ENCODE results near the gene ZNF664. TPM values are rescaled to one million over a fixed set of nuclear protein-coding genes. Genes with fewer than 3 reads are reported as not detected.

Gene ZNF664
- total and polyA plus RNA-seq, 2 experiments from 2014 or later, result 11.3 to 29.1 TPM

- Histone ChIP-seq H3K9me3 (ENCODE audit: low read depth) (no peaks in the 10 kb centered on the region), H2AFZ (no peak overlapping the region), H3K27ac (no peak overlapping the region), H3K9ac (no peak overlapping the region), H4K20me1 (ENCODE audit: insufficient read depth) (no peaks in the 10 kb centered on the region), H3K4me2 (ENCODE audit: unreplicated experiment) (no peak overlapping the region), H3K9me2 (ENCODE audit: insufficient read depth) (no peaks in the 10 kb centered on the region), H3K27me3 (replicated peaks; ENCODE audit: insufficient read depth) (no peaks in the 10 kb centered on the region), H3F3A (ENCODE audit: insufficient read depth) (peaks cover 26% of the 10 kb centered on the region), H3K79me2 (ENCODE audit: insufficient read depth) (peaks cover 12% of the 10 kb centered on the region), H3K36me3 (ENCODE audit: low read depth) (0 out of 2 replicates have a peak, but pooled peaks cover 8% of the 10 kb centered on the region), H3K4me3 (no peak overlapping the region), H3K4me1 (ENCODE audit: insufficient read depth) (peaks cover 23% of the 10 kb centered on the region)
- 59 to 61% methylated on average over 6 of the region's 6 CpGs for WGBS, 2 experiments (ENCODE audit: low coverage in 1 of 2, low lambda C conversion rate in 2 of 2, missing lambda C conversion rate in 2 of 2)
- DNase-seq, result peak; percentile 20
- in situ Hi-C loops (cut with MboI), result no loop called here
- TF ChIP-seq EZH2 (IDR thresholded peaks at IDR 0.05; ENCODE audit: insufficient read depth, poor library complexity, severe bottlenecking), result no peak
- no peak for TF ChIP-seq EZH2phosphoT487 (IDR thresholded peaks at IDR 0.05; ENCODE audit: insufficient read depth, low read depth)
These were observed 24.2 kb downstream of the ZNF664 start for GRCh38 chr12:123997033-123997822.

GRCh38 chr12:123997908-123998307 is 24.9 kb downstream of the ZNF664 start:
- no peak overlapping the region for H2AFZ ChIP-seq
- no peak for DNase-seq
- 38 to 40% methylated on average over 5 of the region's 5 CpGs for whole genome bisulfite sequencing, 2 experiments (ENCODE audit: low coverage in 1 of 2, low lambda C conversion rate in 2 of 2, missing lambda C conversion rate in 2 of 2)
- in situ Hi-C loops (cut with MboI), result no loop called here
- no peak overlapping the region for H3K9ac ChIP-seq
- H3K36me3 ChIP-seq (ENCODE audit: low read depth), result 0 out of 2 replicates have a peak, but pooled peaks cover 8% of the 10 kb centered on the region
- peaks cover 12% of the 10 kb centered on the region for H3K79me2 ChIP-seq (ENCODE audit: insufficient read depth)
- no peak overlapping the region for H3K4me3 ChIP-seq
- no peaks in the 10 kb centered on the region for H3K27me3 ChIP-seq (replicated peaks; ENCODE audit: insufficient read depth)
- H3K27ac ChIP-seq, result no peak overlapping the region
- H3K9me3 ChIP-seq (ENCODE audit: low read depth), result no peaks in the 10 kb centered on the region
- peaks cover 23% of the 10 kb centered on the region for H3K4me1 ChIP-seq (ENCODE audit: insufficient read depth)
- H4K20me1 ChIP-seq (ENCODE audit: insufficient read depth), result no peaks in the 10 kb centered on the region
- TF ChIP-seq EZH2phosphoT487 (IDR thresholded peaks at IDR 0.05; ENCODE audit: insufficient read depth, low read depth) (no peak), EZH2 (IDR thresholded peaks at IDR 0.05; ENCODE audit: insufficient read depth, poor library complexity, severe bottlenecking) (no peak)
- no peak overlapping the region for H3K4me2 ChIP-seq (ENCODE audit: unreplicated experiment)
- H3F3A ChIP-seq (ENCODE audit: insufficient read depth), result peaks cover 26% of the 10 kb centered on the region
- no peaks in the 10 kb centered on the region for H3K9me2 ChIP-seq (ENCODE audit: insufficient read depth)

- no peak overlapping the region for H3K9ac ChIP-seq
- no peak overlapping the region for H3K4me3 ChIP-seq
- no peaks in the 10 kb centered on the region for H3K27me3 ChIP-seq (replicated peaks; ENCODE audit: insufficient read depth)
- no peak for DNase-seq
- no peaks in the 10 kb centered on the region for H4K20me1 ChIP-seq (ENCODE audit: insufficient read depth)
- H3K27ac ChIP-seq, result no peak overlapping the region
- H3K79me2 ChIP-seq (ENCODE audit: insufficient read depth), result peaks cover 13% of the 10 kb centered on the region
- no peak for TF ChIP-seq EZH2phosphoT487 (IDR thresholded peaks at IDR 0.05; ENCODE audit: insufficient read depth, low read depth)
- no peak for TF ChIP-seq EZH2 (IDR thresholded peaks at IDR 0.05; ENCODE audit: insufficient read depth, poor library complexity, severe bottlenecking)
- H3F3A ChIP-seq (ENCODE audit: insufficient read depth), result peaks cover 26% of the 10 kb centered on the region
- no peaks in the 10 kb centered on the region for H3K9me3 ChIP-seq (ENCODE audit: low read depth)
- no peak overlapping the region for H3K4me2 ChIP-seq (ENCODE audit: unreplicated experiment)
- 0 out of 2 replicates have a peak, but pooled peaks cover 8% of the 10 kb centered on the region for H3K36me3 ChIP-seq (ENCODE audit: low read depth)
- H2AFZ ChIP-seq, result no peak overlapping the region
- H3K4me1 ChIP-seq (ENCODE audit: insufficient read depth), result peaks cover 23% of the 10 kb centered on the region
- 52 to 65% methylated on average over 2 of the region's 2 CpGs for whole genome bisulfite sequencing, 2 experiments (ENCODE audit: low coverage in 1 of 2, low lambda C conversion rate in 2 of 2, missing lambda C conversion rate in 2 of 2)
- no peaks in the 10 kb centered on the region for H3K9me2 ChIP-seq (ENCODE audit: insufficient read depth)
- in situ Hi-C loops (cut with MboI), result no loop called here
These were observed 25.5 kb downstream of the ZNF664 start for GRCh38 chr12:123998344-123998990.

- H3K9me2 ChIP-seq (ENCODE audit: insufficient read depth), result no peaks in the 10 kb centered on the region
- no peak overlapping the region for H3K4me3 ChIP-seq
- no peaks in the 10 kb centered on the region for H4K20me1 ChIP-seq (ENCODE audit: insufficient read depth)
- no peaks in the 10 kb centered on the region for H3K27me3 ChIP-seq (replicated peaks; ENCODE audit: insufficient read depth)
- no peak for TF ChIP-seq EZH2phosphoT487 (IDR thresholded peaks at IDR 0.05; ENCODE audit: insufficient read depth, low read depth)
- TF ChIP-seq EZH2 (IDR thresholded peaks at IDR 0.05; ENCODE audit: insufficient read depth, poor library complexity, severe bottlenecking), result no peak
- no peak overlapping the region for H2AFZ ChIP-seq
- no peaks in the 10 kb centered on the region for H3K9me3 ChIP-seq (ENCODE audit: low read depth)
- no peak overlapping the region for H3K9ac ChIP-seq
- H3K4me2 ChIP-seq (ENCODE audit: unreplicated experiment), result no peak overlapping the region
- in situ Hi-C loops (cut with MboI), result no loop called here
- WGBS, 2 experiments (ENCODE audit: low coverage in 1 of 2, low lambda C conversion rate in 2 of 2, missing lambda C conversion rate in 2 of 2), result 39 to 43% methylated on average over 2 of the region's 2 CpGs
- H3K36me3 ChIP-seq (ENCODE audit: low read depth), result 0 out of 2 replicates have a peak, but pooled peaks cover 8% of the 10 kb centered on the region
- DNase-seq, result peak; percentile 70
- peaks cover 18% of the 10 kb centered on the region for H3K79me2 ChIP-seq (ENCODE audit: insufficient read depth)
- no peak overlapping the region for H3K27ac ChIP-seq
- peaks cover 23% of the 10 kb centered on the region for H3K4me1 ChIP-seq (ENCODE audit: insufficient read depth)
- peaks cover 26% of the 10 kb centered on the region for H3F3A ChIP-seq (ENCODE audit: insufficient read depth)
These were observed 26.0 kb downstream of the ZNF664 start for GRCh38 chr12:123998991-123999359.

All from GM23248 (cell line).